AG10803 (cell line): Measurements from ENCODE around the gene BRAT1.

ENCODE experiments used
- DNase-seq: peaks from one replicate; pipeline ENCODE4 v3.0.0; 2010; ENCODE audit warnings: low read depth
- H3K4me3 ChIP-seq: 2 replicates; pipeline ENCODE4 v1.5.1; 2011; ENCODE audit warnings: mild to moderate bottlenecking, low read length, control low read depth
- CTCF ChIP-seq: conservative IDR thresholded peaks from 2 replicates; pipeline ENCODE4 v1.5.1; 2011; ENCODE audit warnings: mild to moderate bottlenecking, low read length, control low read depth, inconsistent platforms

BRAT1 gene

GRCh38 chr7:2554661-2555111, 638 bp downstream of the BRAT1 start:
- peak overlapping the region; percentile 85 for H3K4me3 ChIP-seq
- TF ChIP-seq CTCF, result no peak; the same call in 1 of the 2 replicates
- DNase-seq, result no peak

GRCh38 chr7:2553831-2554581, 1.3 kb downstream of the BRAT1 start:
- no peak for TF ChIP-seq CTCF
- peak overlapping the region; percentile 85 for H3K4me3 ChIP-seq
- no peak for DNase-seq

GRCh38 chr7:2553108-2553507, 2.2 kb downstream of the BRAT1 start:
- H3K4me3 ChIP-seq, result no peak overlapping the region
- DNase-seq, result no peak
- no peak for TF ChIP-seq CTCF

- no peak for DNase-seq
- no peak for TF ChIP-seq CTCF
- no peak overlapping the region for H3K4me3 ChIP-seq
These were observed 3.9 kb downstream of the BRAT1 start for GRCh38 chr7:2551418-2551817.

- no peak for DNase-seq
- H3K4me3 ChIP-seq, result no peak overlapping the region
- no peak for TF ChIP-seq CTCF
These were observed 8.3 kb downstream of the BRAT1 start for GRCh38 chr7:2546776-2547586.

GRCh38 chr7:2545746-2546425, 9.4 kb downstream of the BRAT1 start:
- no peak for DNase-seq
- no peak for TF ChIP-seq CTCF
- no peak overlapping the region for H3K4me3 ChIP-seq
